COR-L47 (cell line): ENCODE measurements around the gene ETV2.
"Not testable (repeated sequence)": the region's sequence is repeated elsewhere in the genome, so short reads cannot be mapped to it uniquely, and the experiment has no call there.

Experiments used
- DNase-seq: peaks from one replicate; lab custom pipeline; 2025; lab: John Stamatoyannopoulos, UW

Gene ETV2

GRCh38 chr19:35657904-35658700 is 16.6 kb downstream of the ETV2 start:
- DNase-seq = no peak

GRCh38 chr19:35661995-35662340 is 20.4 kb downstream of the ETV2 start:
- no peak for DNase-seq

- no peak for DNase-seq
Measured at GRCh38 chr19:35663981-35664380, 22.4 kb downstream of the ETV2 start.

- DNase-seq = no peak
Measured at GRCh38 chr19:35665157-35665556, 23.6 kb downstream of the ETV2 start.

- DNase-seq = no peak
Measured at GRCh38 chr19:35665604-35666003, 24.1 kb downstream of the ETV2 start.

GRCh38 chr19:35666251-35666913 is 24.8 kb downstream of the ETV2 start, which contains the start of gene UPK1A:
TSS of gene UPK1A (plus strand) at chr19:35666517. CDS start at chr19:35666813, 296 bp downstream.
- no peak for DNase-seq

- DNase-seq = no peak
Measured at GRCh38 chr19:35669566-35669965, 28.0 kb downstream of the ETV2 start.

- DNase-seq = no peak
Measured at GRCh38 chr19:35669974-35670373, 28.4 kb downstream of the ETV2 start.

GRCh38 chr19:35670686-35671085 is 29.1 kb downstream of the ETV2 start:
- no peak for DNase-seq

GRCh38 chr19:35671818-35672217 is 30.3 kb downstream of the ETV2 start:
- DNase-seq = no peak

- DNase-seq = no peak
Measured at GRCh38 chr19:35673121-35673804, 31.7 kb downstream of the ETV2 start.

GRCh38 chr19:35675589-35676140 is 34.1 kb downstream of the ETV2 start:
- DNase-seq = no peak

GRCh38 chr19:35689836-35690235 is 48.3 kb downstream of the ETV2 start:
- DNase-seq = no peak

- not testable (repeated sequence) for DNase-seq
Measured at GRCh38 chr19:35691106-35691505, 49.6 kb downstream of the ETV2 start.

- no peak for DNase-seq
Measured at GRCh38 chr19:35692010-35692409, 50.5 kb downstream of the ETV2 start.

- no peak for DNase-seq
Measured at GRCh38 chr19:35693422-35693821, 51.9 kb downstream of the ETV2 start.

GRCh38 chr19:35693835-35694599 is 52.5 kb downstream of the ETV2 start:
- peak; percentile 80 for DNase-seq
